DMS53 treated with DMSO at 0.1 percent for 48 hours (cell line): Measurements from ENCODE around the gene KCTD15.

Experiments used
- DNase-seq: peaks from one replicate; lab custom pipeline; 2025; ENCODE audit not compliant: unreplicated experiment; lab: John Stamatoyannopoulos, UW

KCTD15 gene

GRCh38 chr19:33795370-33796163, 1.1 kb upstream of the KCTD15 start:
- no peak for DNase-seq

GRCh38 chr19:33797802-33798671, 1.4 kb downstream of the KCTD15 start:
- DNase-seq, result no peak

GRCh38 chr19:33798681-33799111, 2.0 kb downstream of the KCTD15 start:
- no peak for DNase-seq

- no peak for DNase-seq
Observed at GRCh38 chr19:33799476-33799875, 2.8 kb downstream of the KCTD15 start.

- no peak for DNase-seq
Observed at GRCh38 chr19:33800012-33800680, 3.5 kb downstream of the KCTD15 start.

- no peak for DNase-seq
Observed at GRCh38 chr19:33801411-33801810, 4.7 kb downstream of the KCTD15 start.

- no peak for DNase-seq
Observed at GRCh38 chr19:33802001-33802400, 5.3 kb downstream of the KCTD15 start.

GRCh38 chr19:33802801-33803200, 6.1 kb downstream of the KCTD15 start:
- DNase-seq, result no peak

GRCh38 chr19:33803383-33803782, 6.7 kb downstream of the KCTD15 start:
- DNase-seq, result no peak

GRCh38 chr19:33804021-33804799, 7.5 kb downstream of the KCTD15 start:
- no peak for DNase-seq

- DNase-seq, result no peak
Observed at GRCh38 chr19:33805313-33805712, 8.6 kb downstream of the KCTD15 start.

GRCh38 chr19:33805840-33806433, 9.3 kb downstream of the KCTD15 start:
- DNase-seq, result no peak

- DNase-seq, result no peak
Observed at GRCh38 chr19:33806434-33806881, 9.8 kb downstream of the KCTD15 start.

GRCh38 chr19:33808399-33808798, 11.7 kb downstream of the KCTD15 start:
- DNase-seq, result no peak

- no peak for DNase-seq
Observed at GRCh38 chr19:33809960-33810359, 13.3 kb downstream of the KCTD15 start.

GRCh38 chr19:33810821-33811220, 14.2 kb downstream of the KCTD15 start:
- DNase-seq, result no peak

GRCh38 chr19:33811246-33811645, 14.6 kb downstream of the KCTD15 start:
- DNase-seq, result no peak

GRCh38 chr19:33811736-33812387, 15.2 kb downstream of the KCTD15 start:
- DNase-seq, result no peak

GRCh38 chr19:33812388-33813330, 16.0 kb downstream of the KCTD15 start:
- DNase-seq, result no peak
